LNCAP (cell line): ENCODE results near the gene PTPRK.

ENCODE experiments used
- TF ChIP-seq, protein P1 (sequence below): fragments of 450-650 bp; IDR thresholded peaks from 2 replicates; pipeline ENCODE4 v1.5.1; 2017; ENCODE audit warnings: mild to moderate bottlenecking

Gene PTPRK

DNA sequence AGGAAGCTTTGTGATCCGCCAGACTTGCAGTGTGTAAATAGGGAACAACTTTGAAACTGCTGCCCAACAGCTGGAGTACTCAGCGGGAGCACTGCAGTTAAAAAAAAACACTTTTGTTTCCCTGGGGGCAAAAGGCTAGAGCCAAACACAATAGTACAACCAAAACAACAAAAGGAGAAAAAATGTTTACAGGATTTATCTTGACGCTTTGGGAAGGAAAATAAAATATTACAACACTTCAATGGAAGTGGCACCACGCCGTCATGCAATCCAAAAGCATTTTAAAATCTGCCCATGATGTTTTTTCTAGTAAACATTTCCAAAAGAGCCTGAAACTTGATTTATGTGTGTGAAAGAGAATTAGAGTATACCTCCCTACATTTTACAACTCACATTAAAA is 26.0 kb downstream of the PTPRK start:
- TF ChIP-seq, protein P1, sequence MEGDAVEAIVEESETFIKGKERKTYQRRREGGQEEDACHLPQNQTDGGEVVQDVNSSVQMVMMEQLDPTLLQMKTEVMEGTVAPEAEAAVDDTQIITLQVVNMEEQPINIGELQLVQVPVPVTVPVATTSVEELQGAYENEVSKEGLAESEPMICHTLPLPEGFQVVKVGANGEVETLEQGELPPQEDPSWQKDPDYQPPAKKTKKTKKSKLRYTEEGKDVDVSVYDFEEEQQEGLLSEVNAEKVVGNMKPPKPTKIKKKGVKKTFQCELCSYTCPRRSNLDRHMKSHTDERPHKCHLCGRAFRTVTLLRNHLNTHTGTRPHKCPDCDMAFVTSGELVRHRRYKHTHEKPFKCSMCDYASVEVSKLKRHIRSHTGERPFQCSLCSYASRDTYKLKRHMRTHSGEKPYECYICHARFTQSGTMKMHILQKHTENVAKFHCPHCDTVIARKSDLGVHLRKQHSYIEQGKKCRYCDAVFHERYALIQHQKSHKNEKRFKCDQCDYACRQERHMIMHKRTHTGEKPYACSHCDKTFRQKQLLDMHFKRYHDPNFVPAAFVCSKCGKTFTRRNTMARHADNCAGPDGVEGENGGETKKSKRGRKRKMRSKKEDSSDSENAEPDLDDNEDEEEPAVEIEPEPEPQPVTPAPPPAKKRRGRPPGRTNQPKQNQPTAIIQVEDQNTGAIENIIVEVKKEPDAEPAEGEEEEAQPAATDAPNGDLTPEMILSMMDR = no peak

DNA sequence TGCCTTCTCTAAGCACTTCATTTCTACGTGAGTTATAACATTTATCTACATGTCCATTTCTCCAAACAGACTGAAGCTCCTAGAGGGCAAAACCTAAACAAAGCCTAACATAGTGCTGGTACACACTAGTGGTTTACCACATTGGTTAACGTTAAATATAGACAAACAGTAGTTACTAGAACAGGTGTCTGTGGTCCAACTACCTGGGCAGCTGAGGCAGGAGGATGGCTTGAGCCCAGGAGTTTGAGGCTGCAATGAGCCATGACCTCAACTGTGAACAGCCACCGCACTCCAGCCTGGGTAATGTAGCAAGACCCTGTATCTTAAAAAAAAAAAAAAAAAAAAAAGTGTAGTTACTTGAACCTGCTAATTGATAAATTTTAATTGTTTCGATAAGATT is 26.5 kb downstream of the PTPRK start:
- TF ChIP-seq, protein P1 = no peak

DNA sequence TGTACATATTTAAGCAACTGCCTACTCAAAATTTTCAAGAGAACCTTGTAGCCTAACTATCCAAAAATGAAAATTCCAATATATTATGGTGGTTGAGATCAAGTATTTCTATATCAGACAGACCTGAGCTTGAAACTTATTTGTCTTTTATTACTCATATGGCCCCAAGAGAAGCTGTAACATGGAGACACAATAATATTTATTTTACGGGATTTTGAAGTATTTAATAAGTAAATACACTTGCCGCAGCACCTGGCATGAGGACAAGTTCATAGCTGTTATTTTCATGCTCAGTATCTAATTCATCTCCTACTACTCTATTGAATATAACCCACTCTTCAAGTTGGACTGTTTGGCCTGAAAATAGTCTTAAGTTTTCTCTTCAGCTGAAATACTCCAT is 28.0 kb downstream of the PTPRK start:
- TF ChIP-seq, protein P1 = no peak

DNA sequence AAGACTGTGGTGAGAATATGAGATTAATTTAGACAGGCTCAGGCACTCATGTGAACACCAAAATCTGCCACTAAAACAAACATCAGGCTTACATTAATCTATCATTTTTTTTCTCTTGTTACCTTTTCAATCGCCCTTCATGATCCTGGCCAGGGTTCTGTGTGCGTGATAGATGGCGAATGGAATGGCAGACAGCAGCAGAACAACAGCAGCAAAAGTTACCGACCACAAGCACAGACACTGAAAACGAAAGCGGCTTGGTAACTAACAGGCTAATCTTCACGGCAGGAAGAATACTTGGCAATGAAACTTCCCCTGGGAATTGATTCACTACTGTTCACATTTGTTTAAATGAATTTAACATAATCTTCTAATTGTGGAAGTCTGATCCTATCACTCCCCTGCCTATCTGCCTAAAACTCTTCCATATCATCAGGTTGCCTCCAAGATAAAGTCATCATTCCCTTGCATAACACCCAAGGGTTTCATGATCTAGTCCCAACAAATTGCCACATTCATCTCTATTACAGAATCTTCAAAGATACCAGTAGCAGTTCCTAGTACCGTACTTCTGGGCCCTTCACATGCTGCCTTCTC is 28.7 kb downstream of the PTPRK start:
- TF ChIP-seq, protein P1 = no peak

DNA sequence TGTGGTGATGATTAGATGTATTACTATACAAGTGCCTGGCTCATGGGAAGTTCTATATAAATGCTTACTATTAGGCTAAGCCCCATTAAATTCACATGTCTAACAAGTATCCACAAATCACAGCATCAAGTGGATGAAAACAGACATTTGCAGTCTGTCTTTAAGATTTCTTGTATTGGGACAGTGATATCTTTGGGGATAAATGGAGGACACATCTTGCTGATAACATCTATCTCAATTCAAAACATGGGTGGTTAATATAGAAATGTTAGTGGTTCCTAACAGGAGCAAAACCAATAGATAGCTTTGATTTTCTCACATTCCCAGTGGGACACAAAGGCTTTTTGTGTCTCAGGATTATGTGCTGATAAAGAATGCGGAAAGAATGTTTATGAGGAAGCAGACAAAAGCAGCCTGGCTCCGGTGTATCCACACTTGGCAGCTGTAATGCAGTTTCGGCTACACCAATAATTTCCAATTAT is 29.3 kb downstream of the PTPRK start:
- TF ChIP-seq, protein P1 = no peak

DNA sequence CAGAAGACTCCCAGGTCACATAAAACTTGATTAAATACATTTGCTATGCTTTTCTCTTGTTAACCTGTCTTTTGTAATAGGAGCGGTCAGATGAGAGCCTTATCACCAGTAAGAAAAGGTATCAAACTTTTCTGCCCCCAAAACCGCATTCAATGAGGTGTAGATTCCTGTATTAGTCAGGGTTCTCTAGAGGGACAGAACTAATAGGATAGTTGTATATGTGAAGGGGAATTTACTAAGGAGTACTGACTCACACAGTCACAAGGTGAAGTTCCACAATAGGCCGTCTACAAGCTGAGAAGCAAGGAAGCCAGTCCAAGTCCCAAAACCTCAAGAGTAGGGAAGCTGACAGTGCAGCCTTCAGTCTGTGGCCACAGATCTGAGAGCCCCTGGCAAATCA is 32.7 kb downstream of the PTPRK start:
- TF ChIP-seq, protein P1 = no peak

DNA sequence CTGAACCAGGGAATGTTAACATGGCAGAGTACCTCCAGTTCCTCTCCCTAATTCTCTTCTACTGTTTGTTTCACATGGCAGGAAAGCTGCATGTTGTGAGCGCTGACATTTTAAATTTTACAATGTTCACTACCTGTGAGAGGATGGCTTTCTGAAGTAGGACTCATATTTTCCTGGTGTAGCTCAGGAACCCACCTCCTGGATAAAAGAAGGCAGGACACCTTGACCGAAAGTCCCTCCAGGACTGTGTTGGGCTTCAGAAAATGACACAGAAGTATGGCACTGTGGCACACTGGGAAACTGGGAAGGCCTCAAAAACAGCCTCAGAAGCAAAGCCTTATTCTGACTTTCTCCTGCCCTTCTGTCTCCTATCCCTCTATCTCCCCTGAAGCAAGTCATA is 33.3 kb downstream of the PTPRK start:
- TF ChIP-seq, protein P1 = no peak; the same call in 1 of the 2 replicates
